ENCODE results near the gene CCP110. TPM values are rescaled to one million over a fixed set of nuclear protein-coding genes. Genes with fewer than 3 reads are reported as not detected.

Gene CCP110
- total and polyA plus RNA-seq, 9 donors = 10.8 to 22.5 (median 14.9) TPM

- WGBS (ENCODE audit: insufficient coverage) = no CpG with 5 or more reads among the region's 2 CpGs
- Histone ChIP-seq H3K27me3 (ENCODE audit: control insufficient read depth, insufficient read depth, low read length) (no peaks in the 10 kb centered on the region), H3K4me3 (ENCODE audit: low read length) (no peak overlapping the region), H3K4me1 (ENCODE audit: control insufficient read depth, insufficient read depth, low read length) (no peaks in the 10 kb centered on the region), H3K27ac (ENCODE audit: low read length) (no peak overlapping the region), H3K9me3 (replicated peaks; ENCODE audit: control insufficient read depth, low read depth, low read length) (no peaks in the 10 kb centered on the region), H3K36me3 (ENCODE audit: control insufficient read depth, insufficient read depth, low read length) (peaks cover 28% of the 10 kb centered on the region)
- no peak for DNase-seq
Measured at GRCh38 chr16:19507867-19508266, 15.9 kb upstream of the CCP110 start.

- Histone ChIP-seq H3K27ac (ENCODE audit: low read length) (no peak overlapping the region), H3K36me3 (ENCODE audit: control insufficient read depth, insufficient read depth, low read length) (peaks cover 7% of the 10 kb centered on the region), H3K9me3 (replicated peaks; ENCODE audit: control insufficient read depth, low read depth, low read length) (no peaks in the 10 kb centered on the region), H3K4me1 (ENCODE audit: control insufficient read depth, insufficient read depth, low read length) (no peaks in the 10 kb centered on the region), H3K4me3 (ENCODE audit: low read length) (no peak overlapping the region), H3K27me3 (ENCODE audit: control insufficient read depth, insufficient read depth, low read length) (no peaks in the 10 kb centered on the region)
- no peak for DNase-seq
Measured at GRCh38 chr16:19512297-19512696, 11.4 kb upstream of the CCP110 start.

- Histone ChIP-seq H3K27me3 (ENCODE audit: control insufficient read depth, insufficient read depth, low read length) (no peaks in the 10 kb centered on the region), H3K9me3 (replicated peaks; ENCODE audit: control insufficient read depth, low read depth, low read length) (no peaks in the 10 kb centered on the region), H3K4me3 (ENCODE audit: low read length) (no peak overlapping the region), H3K27ac (ENCODE audit: low read length) (no peak overlapping the region), H3K36me3 (ENCODE audit: control insufficient read depth, insufficient read depth, low read length) (peaks cover 3% of the 10 kb centered on the region), H3K4me1 (ENCODE audit: control insufficient read depth, insufficient read depth, low read length) (no peaks in the 10 kb centered on the region)
- peak; percentile 57 for DNase-seq
- WGBS (ENCODE audit: insufficient coverage) = no CpG with 5 or more reads among the region's 4 CpGs
Measured at GRCh38 chr16:19513377-19514053, 10.2 kb upstream of the CCP110 start.

GRCh38 chr16:19515757-19516156 is 8.0 kb upstream of the CCP110 start:
- H3K27me3 ChIP-seq (ENCODE audit: control insufficient read depth, insufficient read depth, low read length) = no peaks in the 10 kb centered on the region
- H3K36me3 ChIP-seq (ENCODE audit: control insufficient read depth, insufficient read depth, low read length) = no peaks in the 10 kb centered on the region
- peaks cover 5% of the 10 kb centered on the region for H3K4me1 ChIP-seq (ENCODE audit: control insufficient read depth, insufficient read depth, low read length)
- H3K4me3 ChIP-seq (ENCODE audit: low read length) = no peak overlapping the region
- no peak overlapping the region for H3K27ac ChIP-seq (ENCODE audit: low read length)
- no peak for DNase-seq
- WGBS (ENCODE audit: insufficient coverage) = no CpG with 5 or more reads among the region's 2 CpGs
- no peaks in the 10 kb centered on the region for H3K9me3 ChIP-seq (replicated peaks; ENCODE audit: control insufficient read depth, low read depth, low read length)

GRCh38 chr16:19517424-19518089 is 6.2 kb upstream of the CCP110 start:
- H3K27me3 ChIP-seq (ENCODE audit: control insufficient read depth, insufficient read depth, low read length) = no peaks in the 10 kb centered on the region
- DNase-seq = no peak
- H3K36me3 ChIP-seq (ENCODE audit: control insufficient read depth, insufficient read depth, low read length) = no peaks in the 10 kb centered on the region
- no peaks in the 10 kb centered on the region for H3K9me3 ChIP-seq (replicated peaks; ENCODE audit: control insufficient read depth, low read depth, low read length)
- no peak overlapping the region for H3K27ac ChIP-seq (ENCODE audit: low read length)
- WGBS (ENCODE audit: insufficient coverage) = no CpG with 5 or more reads among the region's 8 CpGs
- H3K4me1 ChIP-seq (ENCODE audit: control insufficient read depth, insufficient read depth, low read length) = peaks cover 13% of the 10 kb centered on the region
- H3K4me3 ChIP-seq (ENCODE audit: low read length) = no peak overlapping the region

- no CpG with 5 or more reads among the region's 2 CpGs for WGBS (ENCODE audit: insufficient coverage)
Measured at GRCh38 chr16:19518388-19518787, 5.4 kb upstream of the CCP110 start.

GRCh38 chr16:19520861-19521331 is 2.8 kb upstream of the CCP110 start:
- peak overlapping the region; percentile 77 for H3K27ac ChIP-seq (ENCODE audit: low read length)

More at GRCh38 chr16:19518388-19518787, 5.4 kb upstream of the CCP110 start:
- Histone ChIP-seq H3K27ac (ENCODE audit: low read length) (no peak overlapping the region), H3K9me3 (replicated peaks; ENCODE audit: control insufficient read depth, low read depth, low read length) (no peaks in the 10 kb centered on the region), H3K4me1 (ENCODE audit: control insufficient read depth, insufficient read depth, low read length) (peaks cover 16% of the 10 kb centered on the region), H3K27me3 (ENCODE audit: control insufficient read depth, insufficient read depth, low read length) (no peaks in the 10 kb centered on the region), H3K4me3 (ENCODE audit: low read length) (no peak overlapping the region), H3K36me3 (ENCODE audit: control insufficient read depth, insufficient read depth, low read length) (no peaks in the 10 kb centered on the region)
- no peak for DNase-seq

GRCh38 chr16:19521471-19522396 is 2.0 kb upstream of the CCP110 start, which contains the start of gene GDE1:
Gene GDE1, minus strand, starts transcription at chr16:19522098. Its CDS starts 134 bp downstream, at chr16:19521964.
- Histone ChIP-seq H3K27ac (ENCODE audit: low read length) (peak within 1 kb of the TSS; percentile 80), H3K4me1 (ENCODE audit: control insufficient read depth, insufficient read depth, low read length) (peaks cover 20% of the 10 kb centered on the region), H3K27me3 (ENCODE audit: control insufficient read depth, insufficient read depth, low read length) (no peaks in the 10 kb centered on the region), H3K9me3 (replicated peaks; ENCODE audit: control insufficient read depth, low read depth, low read length) (no peaks in the 10 kb centered on the region), H3K4me3 (ENCODE audit: low read length) (peak within 1 kb of the TSS; percentile 70), H3K36me3 (ENCODE audit: control insufficient read depth, insufficient read depth, low read length) (no peaks in the 10 kb centered on the region)
- WGBS (ENCODE audit: insufficient coverage) = under 1% methylated on average over 60 of the region's 62 CpGs
- peak; percentile 97 for DNase-seq

More at GRCh38 chr16:19520861-19521331, 2.8 kb upstream of the CCP110 start:
- Histone ChIP-seq H3K4me1 (ENCODE audit: control insufficient read depth, insufficient read depth, low read length) (peaks cover 20% of the 10 kb centered on the region), H3K9me3 (replicated peaks; ENCODE audit: control insufficient read depth, low read depth, low read length) (no peaks in the 10 kb centered on the region), H3K36me3 (ENCODE audit: control insufficient read depth, insufficient read depth, low read length) (no peaks in the 10 kb centered on the region), H3K4me3 (ENCODE audit: low read length) (peak overlapping the region; percentile 70), H3K27me3 (ENCODE audit: control insufficient read depth, insufficient read depth, low read length) (no peaks in the 10 kb centered on the region)
- 10% methylated on average over 2 of the region's 8 CpGs for WGBS (ENCODE audit: insufficient coverage)
- peak; percentile 21 for DNase-seq

GRCh38 chr16:19522397-19522732 is 1.4 kb upstream of the CCP110 start:
- Histone ChIP-seq H3K27ac (ENCODE audit: low read length) (peak overlapping the region; percentile 80), H3K9me3 (replicated peaks; ENCODE audit: control insufficient read depth, low read depth, low read length) (no peaks in the 10 kb centered on the region), H3K4me1 (ENCODE audit: control insufficient read depth, insufficient read depth, low read length) (peaks cover 20% of the 10 kb centered on the region), H3K36me3 (ENCODE audit: control insufficient read depth, insufficient read depth, low read length) (no peaks in the 10 kb centered on the region), H3K27me3 (ENCODE audit: control insufficient read depth, insufficient read depth, low read length) (no peaks in the 10 kb centered on the region), H3K4me3 (ENCODE audit: low read length) (peak overlapping the region; percentile 70)
- DNase-seq = no peak
- no CpG with 5 or more reads among the region's 5 CpGs for WGBS (ENCODE audit: insufficient coverage)

GRCh38 chr16:19522760-19523159 is 982 bp upstream of the CCP110 start:
- H3K27ac ChIP-seq (ENCODE audit: low read length) = no peak overlapping the region
- no peaks in the 10 kb centered on the region for H3K27me3 ChIP-seq (ENCODE audit: control insufficient read depth, insufficient read depth, low read length)
- WGBS (ENCODE audit: insufficient coverage) = no CpG with 5 or more reads among the region's 2 CpGs
- H3K36me3 ChIP-seq (ENCODE audit: control insufficient read depth, insufficient read depth, low read length) = no peaks in the 10 kb centered on the region
- peaks cover 20% of the 10 kb centered on the region for H3K4me1 ChIP-seq (ENCODE audit: control insufficient read depth, insufficient read depth, low read length)
- H3K9me3 ChIP-seq (replicated peaks; ENCODE audit: control insufficient read depth, low read depth, low read length) = no peaks in the 10 kb centered on the region
- H3K4me3 ChIP-seq (ENCODE audit: low read length) = no peak overlapping the region
- DNase-seq = no peak

Data from muscle of leg (tissue), 11 donors.